Activated naive CD8-positive, alpha-beta T cell treated with anti-CD3 and anti-CD28 coated beads for 36 hours (primary cell): Measurements from ENCODE around the gene LRRC4C. TPM values are rescaled to one million over a fixed set of nuclear protein-coding genes. Genes with fewer than 3 reads are reported as not detected.

Experiments used
- DNase-seq: peaks from one replicate; pipeline ENCODE4 v3.0.0; 2021
- H3K27ac Mint-ChIP-seq: one replicate; pipeline ENCODE4 v1.8.0; 2022; ENCODE audit warnings: mild to moderate bottlenecking, moderate library complexity, mixed read lengths
- H3K27me3 Mint-ChIP-seq: one replicate; pipeline ENCODE4 v1.8.0; 2022; ENCODE audit warnings: mild to moderate bottlenecking, mixed read lengths
- H3K36me3 Mint-ChIP-seq: one replicate; pipeline ENCODE4 v1.8.0; 2021; ENCODE audit warnings: mild to moderate bottlenecking, mixed read lengths
- H3K4me1 Mint-ChIP-seq: one replicate; pipeline ENCODE4 v1.8.0; 2021; ENCODE audit warnings: mixed read lengths
- H3K4me3 Mint-ChIP-seq: one replicate; pipeline ENCODE4 v1.8.0; 2022; ENCODE audit warnings: mild to moderate bottlenecking, moderate library complexity, mixed read lengths
- H3K9me3 Mint-ChIP-seq: one replicate; pipeline ENCODE4 v1.8.0; 2022; ENCODE audit warnings: mixed read lengths
- total RNA-seq, 2 experiments: library from RNA; stranded (reverse); gene quantifications; one replicate each; pipeline ENCODE4 v1.2.3, GENCODE V29; 2021

The LRRC4C gene
- total RNA-seq, 2 experiments from 2014 or later = not detected

- H3K9me3 Mint-ChIP-seq = no peaks in the 10 kb centered on the region
- no peak for DNase-seq
- no peaks in the 10 kb centered on the region for H3K4me1 Mint-ChIP-seq
- no peak overlapping the region for H3K4me3 Mint-ChIP-seq
- H3K27me3 Mint-ChIP-seq = no peaks in the 10 kb centered on the region
- H3K36me3 Mint-ChIP-seq = no peaks in the 10 kb centered on the region
- H3K27ac Mint-ChIP-seq = no peak overlapping the region
Measured at GRCh38 chr11:41449483-41450050, 9.9 kb downstream of the LRRC4C start.

GRCh38 chr11:41446566-41446965, 12.9 kb downstream of the LRRC4C start:
- Mint-ChIP-seq H3K36me3 (no peaks in the 10 kb centered on the region), H3K4me1 (no peaks in the 10 kb centered on the region), H3K9me3 (no peaks in the 10 kb centered on the region), H3K27ac (no peak overlapping the region), H3K27me3 (no peaks in the 10 kb centered on the region), H3K4me3 (no peak overlapping the region)
- DNase-seq = no peak

- no peaks in the 10 kb centered on the region for H3K27me3 Mint-ChIP-seq
- no peak overlapping the region for H3K4me3 Mint-ChIP-seq
- no peak for DNase-seq
- no peaks in the 10 kb centered on the region for H3K4me1 Mint-ChIP-seq
- H3K9me3 Mint-ChIP-seq = peaks cover under 1% of the 10 kb centered on the region
- H3K27ac Mint-ChIP-seq = no peak overlapping the region
- H3K36me3 Mint-ChIP-seq = no peaks in the 10 kb centered on the region
Measured at GRCh38 chr11:41446107-41446506, 13.3 kb downstream of the LRRC4C start.

- H3K9me3 Mint-ChIP-seq = peaks cover 10% of the 10 kb centered on the region
- H3K36me3 Mint-ChIP-seq = no peaks in the 10 kb centered on the region
- no peak overlapping the region for H3K27ac Mint-ChIP-seq
- no peaks in the 10 kb centered on the region for H3K27me3 Mint-ChIP-seq
- no peak overlapping the region for H3K4me3 Mint-ChIP-seq
- no peaks in the 10 kb centered on the region for H3K4me1 Mint-ChIP-seq
- no peak for DNase-seq
Measured at GRCh38 chr11:41437006-41437490, 22.4 kb downstream of the LRRC4C start.

GRCh38 chr11:41435531-41435930, 23.9 kb downstream of the LRRC4C start:
- Mint-ChIP-seq H3K27ac (no peak overlapping the region), H3K36me3 (no peaks in the 10 kb centered on the region), H3K4me1 (no peaks in the 10 kb centered on the region)

GRCh38 chr11:41431784-41432183, 27.7 kb downstream of the LRRC4C start:
- DNase-seq = no peak
- Mint-ChIP-seq H3K9me3 (peaks cover 2% of the 10 kb centered on the region), H3K4me3 (no peak overlapping the region), H3K27me3 (no peaks in the 10 kb centered on the region), H3K27ac (no peak overlapping the region), H3K4me1 (no peaks in the 10 kb centered on the region), H3K36me3 (no peaks in the 10 kb centered on the region)

More at GRCh38 chr11:41435531-41435930, 23.9 kb downstream of the LRRC4C start:
- no peaks in the 10 kb centered on the region for H3K27me3 Mint-ChIP-seq
- no peak for DNase-seq
- H3K4me3 Mint-ChIP-seq = no peak overlapping the region
- H3K9me3 Mint-ChIP-seq = peaks cover 7% of the 10 kb centered on the region

- H3K27me3 Mint-ChIP-seq = no peaks in the 10 kb centered on the region
- H3K36me3 Mint-ChIP-seq = no peaks in the 10 kb centered on the region
- no peak for DNase-seq
- no peak overlapping the region for H3K4me3 Mint-ChIP-seq
- no peak overlapping the region for H3K27ac Mint-ChIP-seq
- no peaks in the 10 kb centered on the region for H3K4me1 Mint-ChIP-seq
- peaks cover 3% of the 10 kb centered on the region for H3K9me3 Mint-ChIP-seq
Measured at GRCh38 chr11:41419901-41420300, 39.6 kb downstream of the LRRC4C start.

GRCh38 chr11:41414771-41415440, 44.5 kb downstream of the LRRC4C start:
- Mint-ChIP-seq H3K36me3 (no peaks in the 10 kb centered on the region), H3K9me3 (peaks cover 5% of the 10 kb centered on the region), H3K27me3 (no peaks in the 10 kb centered on the region), H3K4me3 (no peak overlapping the region), H3K4me1 (no peaks in the 10 kb centered on the region), H3K27ac (no peak overlapping the region)
- DNase-seq = no peak

- H3K27me3 Mint-ChIP-seq = no peaks in the 10 kb centered on the region
- H3K4me3 Mint-ChIP-seq = no peak overlapping the region
- H3K4me1 Mint-ChIP-seq = no peaks in the 10 kb centered on the region
- no peaks in the 10 kb centered on the region for H3K36me3 Mint-ChIP-seq
- H3K9me3 Mint-ChIP-seq = peaks cover 5% of the 10 kb centered on the region
- DNase-seq = no peak
- H3K27ac Mint-ChIP-seq = no peak overlapping the region
Measured at GRCh38 chr11:41413843-41414242, 45.6 kb downstream of the LRRC4C start.

- DNase-seq = no peak
- Mint-ChIP-seq H3K27ac (no peak overlapping the region), H3K9me3 (peaks cover 3% of the 10 kb centered on the region), H3K27me3 (no peaks in the 10 kb centered on the region), H3K36me3 (no peaks in the 10 kb centered on the region), H3K4me3 (no peak overlapping the region), H3K4me1 (no peaks in the 10 kb centered on the region)
Measured at GRCh38 chr11:41405812-41406211, 53.6 kb downstream of the LRRC4C start.

- Mint-ChIP-seq H3K4me1 (no peaks in the 10 kb centered on the region), H3K36me3 (no peaks in the 10 kb centered on the region), H3K4me3 (no peak overlapping the region), H3K27ac (no peak overlapping the region), H3K27me3 (no peaks in the 10 kb centered on the region), H3K9me3 (peaks cover 4% of the 10 kb centered on the region)
- DNase-seq = no peak
Measured at GRCh38 chr11:41404109-41404508, 55.3 kb downstream of the LRRC4C start.

GRCh38 chr11:41403458-41403857, 56.0 kb downstream of the LRRC4C start:
- H3K4me3 Mint-ChIP-seq = no peak overlapping the region
- DNase-seq = no peak
- no peaks in the 10 kb centered on the region for H3K4me1 Mint-ChIP-seq
- H3K9me3 Mint-ChIP-seq = peaks cover 4% of the 10 kb centered on the region
- H3K36me3 Mint-ChIP-seq = no peaks in the 10 kb centered on the region
- no peak overlapping the region for H3K27ac Mint-ChIP-seq
- H3K27me3 Mint-ChIP-seq = no peaks in the 10 kb centered on the region

GRCh38 chr11:41400819-41401382, 58.6 kb downstream of the LRRC4C start:
- H3K27me3 Mint-ChIP-seq = no peaks in the 10 kb centered on the region
- H3K9me3 Mint-ChIP-seq = peaks cover 4% of the 10 kb centered on the region
- H3K36me3 Mint-ChIP-seq = no peaks in the 10 kb centered on the region
- DNase-seq = no peak
- H3K4me1 Mint-ChIP-seq = no peaks in the 10 kb centered on the region
- H3K27ac Mint-ChIP-seq = no peak overlapping the region
- H3K4me3 Mint-ChIP-seq = no peak overlapping the region

- peaks cover 4% of the 10 kb centered on the region for H3K9me3 Mint-ChIP-seq
- H3K4me3 Mint-ChIP-seq = no peak overlapping the region
- H3K27me3 Mint-ChIP-seq = no peaks in the 10 kb centered on the region
- no peaks in the 10 kb centered on the region for H3K4me1 Mint-ChIP-seq
- no peak overlapping the region for H3K27ac Mint-ChIP-seq
- H3K36me3 Mint-ChIP-seq = no peaks in the 10 kb centered on the region
- DNase-seq = no peak
Measured at GRCh38 chr11:41400124-41400523, 59.3 kb downstream of the LRRC4C start.

- Mint-ChIP-seq H3K36me3 (no peaks in the 10 kb centered on the region), H3K4me3 (no peak overlapping the region), H3K9me3 (peaks cover 4% of the 10 kb centered on the region), H3K27ac (no peak overlapping the region), H3K27me3 (no peaks in the 10 kb centered on the region), H3K4me1 (no peaks in the 10 kb centered on the region)
- no peak for DNase-seq
Measured at GRCh38 chr11:41399323-41399722, 60.1 kb downstream of the LRRC4C start.

GRCh38 chr11:41398175-41398574, 61.3 kb downstream of the LRRC4C start:
- Mint-ChIP-seq H3K27ac (no peak overlapping the region), H3K9me3 (peaks cover 4% of the 10 kb centered on the region), H3K4me3 (no peak overlapping the region), H3K4me1 (no peaks in the 10 kb centered on the region), H3K27me3 (no peaks in the 10 kb centered on the region), H3K36me3 (no peaks in the 10 kb centered on the region)
- no peak for DNase-seq
